Tibial nerve (tissue), 4 donors: ENCODE measurements around the gene FBXL14.

ENCODE experiments used
- CTCF ChIP-seq, 5 experiments: fragments of 200-600 bp in 3 of 5; fragments of 450-650 bp in 2 of 5; sonication (generic) in 3 of 5; IDR thresholded peaks; one replicate each; pipeline ENCODE4 v1.5.1; 2016 to 2019; ENCODE audit warnings: antibody characterized with exemption in 5 of 5, mild to moderate bottlenecking in 3 of 5, moderate library complexity in 2 of 5
- EP300 ChIP-seq, 2 donors: sonication (generic); formaldehyde crosslinking; IDR thresholded peaks; one replicate each; pipeline ENCODE4 v1.6.1; 2017; ENCODE audit warnings: antibody characterized with exemption in 2 of 2, mild to moderate bottlenecking in 1 of 2
- POLR2A ChIP-seq, 2 donors: fragments of 450-650 bp; IDR thresholded peaks; one replicate each; pipeline ENCODE4 v1.6.1; 2017; ENCODE audit warnings: antibody characterized with exemption in 2 of 2, mild to moderate bottlenecking in 2 of 2, moderate library complexity in 2 of 2

- TF ChIP-seq CTCF (IDR thresholded peaks at IDR 0.05), result no peak
- TF ChIP-seq POLR2A (IDR thresholded peaks at IDR 0.05), result no peak
- TF ChIP-seq EP300 (IDR thresholded peaks at IDR 0.05), result no peak
Observed at GRCh38 chr12:1517734-1518525, 76.5 kb downstream of the FBXL14 start.
